HepG2 (cell line): Measurements from ENCODE around the gene TET3. TPM values are rescaled to one million over a fixed set of nuclear protein-coding genes. Genes with fewer than 3 reads are reported as not detected.
A peak's percentile ranks its signal among the peaks of the same experiment; 100 is the strongest.

ENCODE experiments used
- ARID2 ChIP-seq: sonication (generic); formaldehyde crosslinking; IDR thresholded peaks from 2 replicates; pipeline ENCODE4 v1.8.1; 2022; ENCODE audit warnings: mild to moderate bottlenecking, missing genetic modification reagents, borderline replicate concordance
- HMGA1 ChIP-seq: sonication (generic); formaldehyde crosslinking; conservative IDR thresholded peaks from 2 replicates; pipeline ENCODE4 v1.4.0; 2020; ENCODE audit warnings: missing genetic modification reagents
- MTA1 ChIP-seq: sonication (generic); formaldehyde crosslinking; IDR thresholded peaks from 2 replicates; pipeline ENCODE4 v1.4.0; 2020; ENCODE audit warnings: missing genetic modification reagents, mild to moderate bottlenecking, borderline replicate concordance
- PHF8 ChIP-seq: sonication (generic); formaldehyde crosslinking; IDR thresholded peaks from 2 replicates; pipeline ENCODE4 v1.5.0; 2020; ENCODE audit warnings: missing genetic modification reagents
- PITX1 ChIP-seq: sonication (generic); formaldehyde crosslinking; IDR thresholded peaks from 2 replicates; pipeline ENCODE4 v1.5.1; 2020; ENCODE audit warnings: mild to moderate bottlenecking, missing genetic modification reagents
- ZNF598 ChIP-seq: sonication (generic); formaldehyde crosslinking; IDR thresholded peaks from 2 replicates; pipeline ENCODE4 v1.5.1; 2020; ENCODE audit warnings: mild to moderate bottlenecking, missing genetic modification reagents, borderline replicate concordance
- ZNF605 ChIP-seq: sonication (generic); formaldehyde crosslinking; IDR thresholded peaks from 2 replicates; pipeline ENCODE4 v1.8.0; 2022; ENCODE audit warnings: mild to moderate bottlenecking, missing genetic modification reagents
- ZNF790 ChIP-seq: sonication (generic); formaldehyde crosslinking; IDR thresholded peaks from 2 replicates; pipeline ENCODE4 v1.8.0; 2022; ENCODE audit warnings: missing genetic modification reagents, mild to moderate bottlenecking, borderline replicate concordance
- ZSCAN22 ChIP-seq: sonication (generic); formaldehyde crosslinking; IDR thresholded peaks from 2 replicates; pipeline ENCODE4 v1.4.0; 2020; ENCODE audit warnings: mild to moderate bottlenecking, missing genetic modification reagents
- polyA plus RNA-seq, 8 experiments: library from polyadenylated mRNA; depleted of rRNA in 3 of 8; stranded (reverse) in 7 of 8; unstranded in 1 of 8; fragments of >200 nt; fragmentation: Illumina TruSeq in 4 of 8; extraction: Trizol in 4 of 8; gene quantifications; 2 replicates each; pipeline versions ENCODE4 v1.2.1 to v1.2.3, GENCODE V29; 2011 to 2016; ENCODE audit warnings: low read depth in 4 of 8, missing spikeins in 1 of 8, mixed read lengths in 1 of 8; ENCODE audit not compliant: insufficient read depth in 1 of 8
- total RNA-seq, 5 experiments: library from RNA; depleted of rRNA; stranded (reverse); fragments of >200 nt; fragmentation: Illumina TruSeq; extraction: Trizol; gene quantifications; 2 replicates each; pipeline ENCODE4 v1.2.3, GENCODE V29; 2016; ENCODE audit warnings: low read depth in 1 of 5
- TF ChIP-seq, protein P1 (sequence below): sonication (generic); formaldehyde crosslinking; conservative IDR thresholded peaks from 2 replicates; pipeline ENCODE4 v1.5.0; 2020; ENCODE audit warnings: missing genetic modification reagents
- TF ChIP-seq, protein P2 (sequence below): sonication (generic); formaldehyde crosslinking; IDR thresholded peaks from 2 replicates; pipeline ENCODE4 v1.5.1; 2020; ENCODE audit warnings: missing genetic modification reagents, mild to moderate bottlenecking, borderline replicate concordance
- TF ChIP-seq, protein P3 (sequence below): sonication (generic); formaldehyde crosslinking; IDR thresholded peaks from 2 replicates; pipeline ENCODE4 v1.4.0; 2020; ENCODE audit warnings: missing genetic modification reagents, mild to moderate bottlenecking, borderline replicate concordance

The TET3 gene
- total and polyA plus RNA-seq, 2 of the 13 experiments (the other 11 are each of a cell fraction or from before 2014, with no cell fraction given), result 4.3 to 6.8 TPM

DNA sequence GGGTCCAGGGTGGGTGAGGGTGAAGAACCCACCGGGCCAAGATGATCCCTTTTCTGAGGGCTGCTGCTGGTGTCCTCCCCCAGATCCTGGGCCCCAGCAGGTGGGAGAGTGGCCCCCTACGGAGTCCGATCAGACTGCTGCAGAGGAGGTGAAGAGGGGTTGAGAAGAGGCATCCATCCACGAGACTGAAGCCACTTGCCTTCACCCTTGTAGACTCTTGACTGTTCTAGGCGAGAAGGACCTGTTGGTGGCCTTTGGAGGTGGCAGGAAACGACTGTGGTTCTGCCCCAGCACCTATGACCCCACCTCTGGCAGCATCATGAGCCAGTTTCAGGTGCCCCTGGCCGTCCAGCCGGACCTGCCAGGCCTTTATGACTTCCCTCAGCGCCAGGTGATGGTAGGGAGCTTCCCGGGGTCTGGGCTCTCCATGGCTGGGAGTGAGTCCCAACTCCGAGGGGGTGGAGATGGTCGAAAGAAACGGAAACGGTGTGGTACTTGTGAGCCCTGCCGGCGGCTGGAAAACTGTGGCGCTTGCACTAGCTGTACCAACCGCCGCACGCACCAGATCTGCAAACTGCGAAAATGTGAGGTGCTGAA lies 1.5 kb downstream of the TET3 start (continued):
- 0 out of 2 replicates have a peak, but pooled peaks have one; percentile 26 for TF ChIP-seq ZNF598 (CRISPR knock-in tag)
- 0 out of 2 replicates have a peak, but pooled peaks have one; percentile 9 for TF ChIP-seq PHF8 (CRISPR knock-in tag)
- TF ChIP-seq HMGA1 (CRISPR knock-in tag), result no peak
- TF ChIP-seq, protein P1, sequence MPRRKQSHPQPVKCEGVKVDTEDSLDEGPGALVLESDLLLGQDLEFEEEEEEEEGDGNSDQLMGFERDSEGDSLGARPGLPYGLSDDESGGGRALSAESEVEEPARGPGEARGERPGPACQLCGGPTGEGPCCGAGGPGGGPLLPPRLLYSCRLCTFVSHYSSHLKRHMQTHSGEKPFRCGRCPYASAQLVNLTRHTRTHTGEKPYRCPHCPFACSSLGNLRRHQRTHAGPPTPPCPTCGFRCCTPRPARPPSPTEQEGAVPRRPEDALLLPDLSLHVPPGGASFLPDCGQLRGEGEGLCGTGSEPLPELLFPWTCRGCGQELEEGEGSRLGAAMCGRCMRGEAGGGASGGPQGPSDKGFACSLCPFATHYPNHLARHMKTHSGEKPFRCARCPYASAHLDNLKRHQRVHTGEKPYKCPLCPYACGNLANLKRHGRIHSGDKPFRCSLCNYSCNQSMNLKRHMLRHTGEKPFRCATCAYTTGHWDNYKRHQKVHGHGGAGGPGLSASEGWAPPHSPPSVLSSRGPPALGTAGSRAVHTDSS (CRISPR knock-in tag), result no peak
- TF ChIP-seq, protein P2, sequence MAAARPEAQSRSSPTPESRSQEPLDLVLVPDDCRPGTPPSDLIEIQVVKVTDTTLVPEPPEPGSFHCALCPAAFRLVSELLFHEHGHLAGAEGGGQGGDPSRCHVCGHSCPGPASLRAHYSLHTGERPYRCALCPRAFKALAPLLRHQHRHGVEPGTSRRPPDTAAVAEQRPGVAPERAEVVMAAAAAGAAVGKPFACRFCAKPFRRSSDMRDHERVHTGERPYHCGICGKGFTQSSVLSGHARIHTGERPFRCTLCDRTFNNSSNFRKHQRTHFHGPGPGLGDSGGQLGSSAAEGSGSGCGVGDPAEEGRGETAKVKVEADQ (CRISPR knock-in tag), result 0 out of 2 replicates have a peak, but pooled peaks have one; percentile 48
- 0 out of 2 replicates have a peak, but pooled peaks have one; percentile 45 for TF ChIP-seq ZNF605 (CRISPR knock-in tag)
- no peak for TF ChIP-seq ZSCAN22
- TF ChIP-seq ARID2 (CRISPR knock-in tag), result 0 out of 2 replicates have a peak, but pooled peaks have one; percentile 34
- TF ChIP-seq PITX1, result peak; percentile 38; the same call in 1 of the 2 replicates
- 0 out of 2 replicates have a peak, but pooled peaks have one; percentile 23 for TF ChIP-seq MTA1 (CRISPR knock-in tag)
- TF ChIP-seq ZNF790 (CRISPR knock-in tag), result 0 out of 2 replicates have a peak, but pooled peaks have one; percentile 32
- TF ChIP-seq, protein P3, sequence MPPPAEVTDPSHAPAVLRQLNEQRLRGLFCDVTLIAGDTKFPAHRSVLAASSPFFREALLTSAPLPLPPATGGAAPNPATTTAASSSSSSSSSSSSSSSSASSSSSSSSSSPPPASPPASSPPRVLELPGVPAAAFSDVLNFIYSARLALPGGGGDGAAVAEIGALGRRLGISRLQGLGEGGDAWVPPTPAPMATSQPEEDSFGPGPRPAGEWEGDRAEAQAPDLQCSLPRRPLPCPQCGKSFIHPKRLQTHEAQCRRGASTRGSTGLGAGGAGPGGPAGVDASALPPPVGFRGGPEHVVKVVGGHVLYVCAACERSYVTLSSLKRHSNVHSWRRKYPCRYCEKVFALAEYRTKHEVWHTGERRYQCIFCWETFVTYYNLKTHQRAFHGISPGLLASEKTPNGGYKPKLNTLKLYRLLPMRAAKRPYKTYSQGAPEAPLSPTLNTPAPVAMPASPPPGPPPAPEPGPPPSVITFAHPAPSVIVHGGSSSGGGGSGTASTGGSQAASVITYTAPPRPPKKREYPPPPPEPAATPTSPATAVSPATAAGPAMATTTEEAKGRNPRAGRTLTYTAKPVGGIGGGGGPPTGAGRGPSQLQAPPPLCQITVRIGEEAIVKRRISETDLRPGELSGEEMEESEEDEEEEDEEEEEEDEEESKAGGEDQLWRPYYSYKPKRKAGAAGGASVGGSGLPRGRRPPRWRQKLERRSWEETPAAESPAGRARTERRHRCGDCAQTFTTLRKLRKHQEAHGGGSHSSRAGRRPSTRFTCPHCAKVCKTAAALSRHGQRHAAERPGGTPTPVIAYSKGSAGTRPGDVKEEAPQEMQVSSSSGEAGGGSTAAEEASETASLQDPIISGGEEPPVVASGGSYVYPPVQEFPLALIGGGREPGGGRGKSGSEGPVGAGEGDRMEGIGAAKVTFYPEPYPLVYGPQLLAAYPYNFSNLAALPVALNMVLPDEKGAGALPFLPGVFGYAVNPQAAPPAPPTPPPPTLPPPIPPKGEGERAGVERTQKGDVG, result 0 out of 2 replicates have a peak, but pooled peaks have one; percentile 39
